Measurements from ENCODE around the gene CIROP.

GRCh38 chr14:23053426-23053825 lies 51.4 kb downstream of the CIROP start:
- TF ChIP-seq TAF1 (IDR thresholded peaks at IDR 0.05; ENCODE audit: borderline replicate concordance, low read depth, low read length) (no peak), POLR2A (IDR thresholded peaks at IDR 0.05; ENCODE audit: low read depth, low read length) (no peak)
